Head of caudate nucleus (tissue), 42 donors: ENCODE results near the gene SPATA3.

Experiments used
- DNase-seq, 42 donors: peaks; one replicate each; pipeline versions ENCODE4 v3.0.0 to v3.0.0-alpha.2; 2020 to 2021; ENCODE audit warnings: mixed read lengths in 7 of 42
- intact Hi-C: fragments of 100-400 bp; cut with DNase I; formaldehyde crosslinking; loops from one replicate; pipeline ENCODE4 v1.15.0; 2022

SPATA3 gene

DNA sequence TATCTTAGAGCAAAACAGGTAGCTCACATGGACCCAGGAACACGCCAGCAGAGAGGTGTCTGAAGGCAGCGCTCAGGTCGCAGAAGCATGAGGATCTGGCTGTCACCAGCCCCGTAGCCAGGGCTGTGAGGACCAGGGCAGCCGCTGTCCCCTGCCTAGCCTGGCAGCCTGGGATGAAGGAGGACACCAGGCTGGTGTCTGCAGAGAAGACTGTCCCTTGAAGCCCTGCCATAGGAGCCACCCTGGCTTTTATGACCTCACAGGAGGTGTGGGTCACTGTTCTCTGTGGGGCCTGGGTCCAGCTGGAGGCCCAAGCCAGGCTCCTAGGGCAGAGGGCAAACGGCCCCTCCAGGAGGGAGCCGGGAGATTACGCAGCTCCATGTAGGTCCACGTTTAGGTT is at the start of gene SPATA3:
TSS of gene SPATA3 (plus strand) at position 301 of the 400 bp plus-strand sequence. CDS start 113 bp downstream, outside the sequence.
- intact Hi-C loops = no loop called here
- DNase-seq = no peak

DNA sequence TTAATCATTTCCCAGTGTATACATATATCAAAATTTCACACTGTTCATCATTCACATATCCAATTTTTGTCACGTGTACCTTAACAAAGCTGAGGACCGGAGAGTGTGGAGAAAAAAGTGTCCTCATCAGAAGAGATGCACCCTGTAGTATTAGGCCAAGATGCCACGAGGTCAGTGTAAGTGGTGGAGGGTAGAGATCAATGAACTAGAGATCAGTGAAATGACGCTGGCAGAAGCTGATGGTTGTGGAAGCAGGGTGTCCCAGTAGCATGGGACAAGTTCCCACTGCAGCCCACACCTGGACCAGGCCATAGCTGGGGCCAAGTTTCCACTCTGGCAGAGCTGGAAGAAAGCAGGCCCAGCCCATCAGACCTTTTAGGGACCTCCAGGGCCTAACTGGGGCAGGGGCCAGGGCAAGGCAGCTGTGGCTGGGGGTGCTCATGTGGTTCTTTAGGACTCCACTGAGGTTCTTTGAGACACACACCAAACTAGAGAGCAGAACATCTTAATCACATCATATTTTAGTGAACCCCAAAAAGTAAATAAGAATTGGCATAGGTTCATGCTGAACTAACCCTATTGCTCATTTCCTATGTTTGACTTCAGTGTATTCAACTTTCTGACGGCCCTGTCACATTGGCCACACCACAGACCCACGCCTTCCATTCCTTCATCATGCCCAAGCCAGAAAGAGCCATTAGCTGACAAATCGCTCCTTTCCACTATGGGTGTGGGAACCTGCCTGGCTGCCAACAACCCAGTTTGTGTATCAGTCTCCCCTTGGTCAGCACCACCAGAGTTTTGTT is 49.3 kb upstream of the SPATA3 start:
- DNase-seq = peak in 1 of 42 donors; percentile 18
- intact Hi-C loops = no loop called here

DNA sequence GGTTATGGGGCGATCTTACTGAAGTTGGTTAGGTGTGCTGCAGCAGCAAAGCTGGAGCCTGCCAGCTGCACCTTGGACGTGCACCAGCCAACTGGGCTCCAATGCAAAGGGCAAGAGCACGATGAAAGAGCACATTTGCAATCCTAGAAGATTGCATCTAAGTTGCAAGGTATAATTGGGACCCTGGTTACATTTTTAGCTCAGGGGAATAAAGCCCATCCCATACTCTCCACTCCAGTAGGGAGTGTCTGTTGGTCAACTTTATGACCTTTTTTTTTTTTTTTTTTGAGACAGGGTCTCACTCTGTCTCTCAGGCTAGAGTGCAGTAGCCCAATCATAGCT is 48.7 kb upstream of the SPATA3 start:
- intact Hi-C loops = no loop called here
- DNase-seq = peak in 1 of 42 donors; percentile 22

DNA sequence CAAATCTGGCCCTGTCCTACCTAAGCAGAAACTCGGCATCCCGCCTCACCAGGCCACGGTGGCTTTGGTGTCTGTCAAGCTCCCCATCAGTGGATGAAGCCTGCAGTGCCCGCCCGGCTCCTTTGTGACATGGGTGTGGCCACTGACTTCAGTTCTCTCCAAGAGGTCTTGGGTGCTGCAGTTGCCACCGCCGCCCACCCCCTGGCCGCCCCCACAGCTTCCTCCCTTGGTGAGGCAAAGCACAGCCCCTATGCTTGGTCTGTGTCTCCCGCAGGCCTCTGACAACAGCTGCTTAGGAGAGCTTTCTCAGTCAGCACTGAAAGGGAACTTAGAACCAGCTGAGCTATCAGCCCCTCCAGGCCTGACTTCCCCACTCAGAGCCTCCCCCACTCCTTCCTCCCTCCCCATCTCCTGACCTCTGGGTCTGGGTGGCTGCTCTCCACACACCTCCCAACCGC is 48.0 kb upstream of the SPATA3 start:
- DNase-seq = peak in 9 of 42 donors; percentile 17 to 48 (median 30)
- intact Hi-C loops = no loop called here

DNA sequence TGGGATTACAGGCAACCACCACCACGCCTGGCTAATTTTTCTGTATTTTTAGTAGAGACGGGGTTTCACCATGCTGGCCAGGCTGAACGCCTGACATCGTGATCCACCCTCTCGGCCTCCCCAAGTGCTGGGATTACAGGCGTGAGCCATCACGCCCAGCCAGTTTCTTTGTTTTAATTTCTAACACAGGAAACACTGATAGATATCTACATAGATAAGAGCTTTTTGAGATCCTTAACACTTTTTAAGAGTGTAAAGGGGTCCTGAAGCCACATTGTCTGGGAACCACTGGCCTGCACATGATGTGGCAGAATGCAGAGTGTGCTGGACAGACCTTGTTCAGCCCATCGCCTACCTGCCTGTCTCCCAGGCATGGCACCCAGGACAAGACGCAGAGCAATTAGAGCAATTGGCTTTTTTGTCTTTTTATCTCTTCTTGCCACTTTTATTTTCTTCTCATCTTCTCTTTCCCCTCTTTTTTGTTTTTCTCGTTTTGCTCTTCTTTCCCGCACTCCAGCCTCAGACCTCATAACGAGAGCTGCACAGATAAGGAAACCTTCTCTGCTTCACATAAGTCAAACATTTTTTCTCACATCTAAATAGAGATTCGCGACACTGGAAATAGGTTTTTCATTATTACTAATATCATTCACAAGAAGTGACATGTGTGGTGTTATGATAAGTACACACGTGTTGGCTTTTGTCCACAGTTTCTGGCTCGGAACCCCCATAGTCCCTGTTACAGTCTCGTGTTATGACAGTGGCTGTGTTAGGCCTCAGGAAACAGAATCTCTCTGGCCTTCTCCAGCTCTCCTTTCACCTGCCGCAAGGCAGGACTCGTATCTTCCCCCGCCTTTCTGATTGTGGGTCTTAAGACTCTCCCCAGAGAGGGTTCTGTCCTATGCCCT is 45.7 kb upstream of the SPATA3 start:
- peak in 1 of 42 donors; percentile 4 for DNase-seq
- intact Hi-C loops = no loop called here

DNA sequence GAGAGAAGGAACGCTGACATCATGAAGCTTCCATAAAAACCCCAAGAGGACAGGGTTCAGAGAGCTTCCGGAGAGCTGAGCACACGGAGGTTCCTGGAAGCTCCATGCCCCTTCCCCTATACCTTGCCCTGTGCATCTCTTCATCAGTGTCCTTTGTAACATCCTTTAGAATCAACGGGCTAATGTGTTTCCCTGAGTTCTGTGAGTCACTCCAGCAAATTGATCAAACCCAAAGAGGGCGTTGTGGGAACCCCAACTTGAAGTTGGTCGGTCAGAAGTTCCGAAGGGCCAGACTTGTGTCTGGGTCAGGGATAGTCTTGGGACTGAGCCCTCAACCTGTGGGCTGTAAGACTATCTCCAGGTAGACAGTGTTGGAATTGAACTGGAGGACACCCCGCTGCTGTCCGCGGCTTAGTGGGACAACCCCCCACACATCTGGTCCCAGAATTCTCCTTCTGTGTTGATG is 45.0 kb upstream of the SPATA3 start:
- peak in 1 of 42 donors; percentile 18 for DNase-seq
- intact Hi-C loops = no loop called here

DNA sequence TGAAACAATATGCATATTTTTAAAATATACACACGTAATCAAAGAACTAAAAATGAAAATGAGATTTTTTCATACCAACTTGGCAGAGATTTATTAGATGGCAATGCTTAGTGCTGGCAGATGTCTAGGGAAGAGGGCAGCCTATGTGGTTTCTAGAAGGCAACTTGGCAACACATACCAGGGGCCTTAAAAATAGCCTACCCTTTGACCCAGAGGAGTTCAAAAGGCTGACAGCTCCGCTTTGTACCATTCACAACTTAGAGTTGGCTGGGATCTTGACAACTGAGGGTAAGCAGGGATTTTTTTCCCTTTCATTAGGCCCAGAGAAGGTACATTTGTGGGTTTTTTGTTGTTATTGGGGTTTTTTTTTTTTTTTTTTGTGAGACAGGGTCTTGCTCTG is 44.5 kb upstream of the SPATA3 start:
- DNase-seq = peak in 1 of 42 donors; percentile 7
- intact Hi-C loops = no loop called here

DNA sequence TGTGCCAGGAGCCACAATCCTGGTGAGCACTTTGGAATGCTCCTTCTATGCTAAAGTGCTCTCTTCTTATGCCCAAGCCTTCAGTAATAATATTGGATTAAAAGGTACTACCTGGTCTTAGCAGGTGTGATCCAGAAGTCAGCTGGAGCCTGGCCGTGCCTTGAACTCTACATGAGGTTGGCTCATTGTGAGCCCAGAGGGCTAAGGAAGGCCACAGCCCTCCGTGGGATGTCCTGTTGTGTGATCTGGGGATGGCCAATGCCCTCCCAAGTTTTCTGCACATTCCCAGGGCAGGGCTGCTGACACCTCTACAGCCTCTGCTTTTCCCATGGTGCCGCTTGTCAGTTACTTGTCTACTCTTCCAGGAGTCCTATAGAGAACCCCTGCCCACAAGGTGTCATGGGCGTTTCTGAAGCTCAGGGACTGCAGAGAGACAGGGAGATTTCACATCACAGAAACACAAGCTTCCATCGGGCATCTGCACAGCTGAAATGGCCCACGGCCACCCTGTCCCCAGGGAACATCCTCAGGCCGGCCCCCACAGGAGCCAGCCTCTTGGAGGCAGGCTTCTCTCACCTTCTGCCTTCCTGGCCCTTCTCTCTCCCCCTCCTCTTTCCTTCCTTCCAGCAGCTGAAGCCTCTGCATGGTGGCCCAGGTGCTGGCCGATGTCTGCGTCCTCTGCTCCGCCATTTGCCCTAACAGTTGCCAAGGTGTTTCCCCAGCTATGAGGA is 43.5 kb upstream of the SPATA3 start:
- intact Hi-C loops = no loop called here

DNA sequence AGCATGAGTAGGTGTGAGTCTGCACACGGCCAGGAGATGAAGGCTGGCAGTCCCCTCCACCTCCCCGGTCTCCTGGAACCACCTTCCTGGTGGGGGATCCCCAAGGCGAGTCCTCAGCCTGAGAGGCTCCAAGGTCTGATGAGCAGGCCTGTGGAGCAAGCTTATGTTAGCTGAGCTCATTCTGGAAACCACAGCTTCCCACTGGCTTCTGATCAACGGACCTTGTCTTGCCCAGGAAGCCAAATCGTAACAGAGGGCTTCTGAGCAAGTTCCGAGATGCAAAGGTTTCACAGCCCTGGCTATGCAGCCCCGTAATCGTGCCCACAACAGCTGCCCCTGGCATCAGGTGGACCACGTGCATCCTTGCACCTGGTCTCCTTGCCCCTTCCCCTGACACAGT is 42.1 kb upstream of the SPATA3 start:
- DNase-seq = no peak
- intact Hi-C loops = no loop called here

More for the DNA sequence above, 43.5 kb upstream of the SPATA3 start:
- peak in 1 of 42 donors; percentile 13 for DNase-seq

DNA sequence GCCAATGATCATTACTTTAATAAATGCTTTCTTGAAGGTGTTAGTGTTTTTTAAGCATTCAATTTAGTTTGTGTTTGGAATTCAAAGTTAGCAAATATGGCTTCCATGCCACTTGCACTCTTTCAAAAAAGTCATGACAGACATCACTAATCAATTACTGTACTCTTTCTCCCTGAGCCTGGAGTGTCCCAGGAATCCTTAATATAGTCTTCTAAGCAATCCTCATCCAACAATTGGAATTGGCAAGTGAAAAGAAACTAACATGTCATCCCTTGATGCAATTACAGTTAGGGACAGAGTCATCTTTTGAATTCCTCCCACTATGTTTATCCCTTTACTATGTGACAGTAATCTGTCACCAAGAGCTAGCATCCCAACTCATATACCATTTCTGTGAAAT is 41.2 kb upstream of the SPATA3 start:
- intact Hi-C loops = no loop called here
- no peak for DNase-seq

DNA sequence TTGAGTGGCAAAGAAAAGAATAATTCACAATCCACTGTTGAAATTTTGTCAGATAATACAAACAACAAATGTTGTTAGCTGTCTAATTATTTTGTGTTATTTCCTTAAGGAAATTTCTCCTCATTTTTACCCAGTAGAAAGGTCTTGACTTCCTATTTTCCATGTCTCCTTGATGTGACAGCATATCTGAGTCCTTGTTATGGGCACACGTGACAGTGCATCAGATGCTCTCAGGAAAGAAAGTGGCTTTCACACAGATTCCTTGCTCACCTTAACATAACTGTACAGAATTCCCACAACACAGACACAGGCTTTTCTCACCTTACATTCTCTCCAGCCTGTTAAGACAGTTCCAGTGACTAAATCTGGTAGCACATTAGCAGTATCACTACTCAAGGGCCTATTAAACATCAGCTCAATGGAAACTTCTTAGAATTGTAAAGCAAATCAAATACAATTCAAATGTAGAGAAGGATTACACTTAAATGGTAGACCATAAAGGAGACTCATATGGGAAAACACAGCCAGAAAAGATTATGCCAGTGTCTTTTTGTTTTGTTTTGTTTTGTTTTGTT is 40.7 kb upstream of the SPATA3 start:
- DNase-seq = no peak
- intact Hi-C loops = no loop called here

DNA sequence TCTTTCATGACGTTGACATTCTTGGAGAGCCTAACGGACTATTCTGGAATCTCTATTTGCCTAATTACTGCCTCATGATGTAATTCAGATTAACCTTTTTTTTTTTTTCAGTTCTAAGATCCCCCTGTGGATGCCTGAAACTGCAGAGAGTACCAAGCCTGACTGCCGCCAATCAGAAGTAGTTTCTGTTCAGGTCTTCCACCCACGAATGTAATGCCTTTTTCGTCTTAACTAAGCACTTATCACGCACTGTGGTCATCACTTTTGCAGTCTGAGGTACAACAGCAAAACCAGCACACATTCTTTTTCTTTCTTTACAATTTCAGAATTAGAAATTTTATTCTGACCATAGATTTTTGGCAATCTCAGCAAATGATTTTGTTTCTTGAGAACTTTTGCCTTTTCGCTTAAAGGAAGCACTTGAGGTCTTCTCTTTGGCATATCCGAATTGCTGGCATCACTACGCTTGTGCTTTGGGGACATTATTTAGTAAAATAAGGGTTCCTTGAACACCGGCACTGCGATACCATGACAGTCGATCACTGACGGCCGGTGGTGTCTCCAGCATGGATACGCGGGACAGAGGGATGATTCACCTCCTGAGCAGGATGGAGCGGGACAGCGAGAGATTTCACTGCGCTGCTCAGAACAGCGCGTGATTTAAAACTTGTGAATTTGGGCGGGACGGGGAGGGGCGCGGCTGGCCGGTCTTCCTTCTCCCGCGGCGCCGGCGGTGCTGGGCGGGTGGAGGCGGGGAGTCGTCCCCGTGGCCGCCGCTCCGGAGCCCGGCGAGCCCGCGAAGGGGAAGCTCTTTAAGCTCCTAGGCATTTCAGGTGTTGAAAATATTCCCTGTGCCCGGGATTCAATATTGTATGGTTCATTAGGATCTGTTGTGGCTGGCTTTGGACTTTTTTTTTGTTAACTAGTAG is 38.8 kb upstream of the SPATA3 start:
- intact Hi-C loops = no loop called here
- peak in 25 of 42 donors; percentile 8 to 62 (median 28) for DNase-seq

DNA sequence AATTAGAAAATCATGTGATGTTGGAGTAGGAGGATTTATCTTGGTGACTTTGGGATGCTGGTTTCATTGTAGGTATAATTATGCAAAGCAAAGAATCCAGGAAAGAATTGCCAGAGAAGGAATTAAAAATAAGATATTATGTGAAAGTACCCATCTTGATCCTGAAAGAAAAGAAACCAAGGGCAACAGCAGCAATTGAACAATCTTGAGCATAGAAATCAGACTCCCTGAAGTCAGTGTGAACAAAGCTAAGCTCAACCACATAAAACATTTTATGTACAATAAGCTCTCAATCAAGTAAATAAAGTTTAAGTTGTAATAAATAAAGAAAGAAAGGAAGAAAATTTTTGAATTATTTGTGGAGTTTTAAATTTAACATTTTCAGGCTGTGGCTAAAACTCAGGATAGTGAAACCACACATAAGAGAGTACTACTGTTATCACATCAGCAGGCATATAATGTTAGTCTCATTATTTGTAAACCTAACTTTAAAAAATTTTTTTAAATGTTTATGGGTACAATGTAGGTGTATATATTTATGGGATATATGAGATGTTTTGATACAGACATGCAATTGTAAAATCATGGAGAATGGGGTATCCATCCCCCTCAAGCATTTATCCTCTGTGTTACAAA is 38.0 kb upstream of the SPATA3 start:
- DNase-seq = no peak
- intact Hi-C loops = no loop called here

DNA sequence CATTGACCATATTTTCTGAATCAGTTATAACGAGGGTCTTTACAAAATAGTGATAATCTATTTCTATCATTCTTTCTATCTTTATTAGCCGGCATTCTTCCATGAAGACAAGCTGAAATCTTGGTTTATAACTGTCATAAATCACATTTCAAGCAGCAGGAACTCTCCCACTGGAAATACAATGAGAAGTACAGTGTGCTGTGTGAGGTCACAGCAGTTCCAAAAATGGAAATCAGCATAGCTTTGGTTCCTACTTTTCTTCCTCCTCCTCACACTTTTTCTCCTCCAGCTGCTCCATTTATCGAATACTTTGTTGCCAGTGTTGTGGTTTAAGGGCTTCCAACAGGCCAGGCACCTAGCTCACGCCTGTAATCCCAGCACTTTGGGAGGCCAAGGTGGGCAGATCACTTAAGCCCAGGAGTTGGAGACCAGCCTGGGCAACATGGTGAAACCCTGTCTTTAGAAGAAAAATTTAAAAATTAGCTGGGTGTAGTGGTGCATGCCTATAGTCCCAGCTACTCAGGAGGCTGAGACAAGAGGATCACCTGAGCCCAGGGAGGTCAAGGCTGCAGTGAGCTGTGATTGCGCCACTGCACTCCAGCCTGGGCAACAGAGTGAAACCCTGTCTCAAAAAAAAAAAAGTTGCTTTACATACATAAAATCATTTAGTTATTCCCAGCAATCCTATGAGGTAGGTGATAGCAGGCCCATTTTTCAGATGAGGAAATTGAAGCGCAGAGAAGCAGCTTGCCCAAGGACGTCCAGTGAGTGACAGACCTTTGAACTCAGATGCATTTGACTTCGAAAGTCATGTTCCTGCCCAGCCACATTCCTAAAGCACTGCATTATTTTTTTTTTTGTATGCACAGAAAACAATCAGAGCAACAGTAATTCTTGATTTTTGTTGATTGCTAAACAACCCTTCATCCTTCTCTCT is 36.8 kb upstream of the SPATA3 start:
- peak in 1 of 42 donors; percentile 22 for DNase-seq
- intact Hi-C loops = no loop called here

DNA sequence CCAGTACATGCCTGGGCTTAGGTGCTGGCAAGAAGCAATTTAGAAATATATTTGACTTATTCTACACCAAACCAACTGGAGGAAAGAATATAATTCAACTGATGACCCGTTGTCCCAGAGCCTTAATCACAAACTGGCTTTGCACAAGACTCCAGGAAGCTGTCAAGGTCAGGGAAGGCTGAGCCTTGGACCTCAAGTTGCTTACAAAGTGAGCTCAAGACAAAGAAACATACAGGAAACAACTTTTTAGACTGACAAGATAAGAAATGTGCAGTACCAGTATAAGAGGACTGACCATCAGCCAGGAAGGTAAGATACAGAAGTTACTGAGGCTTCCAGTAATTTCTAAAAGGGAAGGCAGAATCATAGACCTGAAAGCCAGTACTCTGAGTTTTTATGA is 35.9 kb upstream of the SPATA3 start:
- no peak for DNase-seq
- intact Hi-C loops = no loop called here

DNA sequence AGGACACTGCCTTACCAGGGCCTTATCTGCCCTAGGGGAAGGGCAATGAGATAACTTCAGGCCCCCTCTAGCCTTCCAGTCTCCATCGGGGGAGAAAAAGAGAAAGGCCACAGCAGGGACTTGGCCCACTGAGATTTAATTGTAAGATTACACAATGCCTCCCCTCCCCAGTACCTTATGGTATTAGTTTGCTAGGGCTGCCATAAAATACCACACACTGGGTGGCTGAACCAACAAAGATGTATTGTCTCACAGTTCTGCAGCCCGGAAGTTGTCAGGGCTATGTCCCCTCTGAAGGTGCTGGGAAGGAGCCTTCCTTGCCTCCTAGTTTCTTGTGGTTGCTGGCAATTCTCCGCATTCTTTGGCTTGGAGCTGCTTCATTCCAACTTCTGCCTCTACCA is 34.8 kb upstream of the SPATA3 start:
- intact Hi-C loops = no loop called here
- no peak for DNase-seq
